ENCODE measurements around the gene ANKMY1. TPM values are rescaled to one million over a fixed set of nuclear protein-coding genes. Genes with fewer than 3 reads are reported as not detected.

Gene ANKMY1
- total and polyA plus RNA-seq, 2 of the 13 experiments (the other 11 are each of a cell fraction or from before 2014, with no cell fraction given): 11.7 to 18.8 TPM

- peak; percentile 72; the same call in 1 of the 2 replicates for TF ChIP-seq ZBTB33 (CRISPR knock-in tag; IDR thresholded peaks at IDR 0.05)
- TF ChIP-seq MED1 (CRISPR knock-in tag; IDR thresholded peaks at IDR 0.05): peak; percentile 17; the same call in 1 of the 2 replicates
- TF ChIP-seq HMG20A (CRISPR knock-in tag; IDR thresholded peaks at IDR 0.05; ENCODE audit: borderline replicate concordance): no peak
- TF ChIP-seq ETV5 (CRISPR knock-in tag; IDR thresholded peaks at IDR 0.05; ENCODE audit: borderline replicate concordance): peak; percentile 66; the same call in 1 of the 2 replicates
- 0 out of 2 replicates have a peak, but pooled peaks have one; percentile 23 for TF ChIP-seq MEIS2 (CRISPR knock-in tag; IDR thresholded peaks at IDR 0.05)
- 0 out of 2 replicates have a peak, but pooled peaks have one; percentile 14 for TF ChIP-seq ZNF710 (CRISPR knock-in tag; IDR thresholded peaks at IDR 0.05; ENCODE audit: borderline replicate concordance)
- TF ChIP-seq NR2C2 (CRISPR knock-in tag; IDR thresholded peaks at IDR 0.05; ENCODE audit: borderline replicate concordance): peak; percentile 74
- no peak for TF ChIP-seq ZNF331 (CRISPR knock-in tag; IDR thresholded peaks at IDR 0.05)
- TF ChIP-seq NR2F1 (CRISPR knock-in tag; IDR thresholded peaks at IDR 0.05): peak; percentile 69 to 76; a peak in 3 of 4 replicates
- 0 out of 2 replicates have a peak, but pooled peaks have one; percentile 14 for TF ChIP-seq ZFY (CRISPR knock-in tag; IDR thresholded peaks at IDR 0.05)
- TF ChIP-seq SALL1 (CRISPR knock-in tag; IDR thresholded peaks at IDR 0.05): peak; percentile 19; the same call in 1 of the 2 replicates
- no peak for TF ChIP-seq ZMYM2 (CRISPR knock-in tag; IDR thresholded peaks at IDR 0.05)
- TF ChIP-seq GABPB1 (CRISPR knock-in tag; IDR thresholded peaks at IDR 0.05): peak; percentile 42; the same call in 1 of the 2 replicates
- TF ChIP-seq HMGXB4 (CRISPR knock-in tag; IDR thresholded peaks at IDR 0.05; ENCODE audit: borderline replicate concordance in 1 of 2, low read depth in 1 of 2): no peak
- peak; percentile 45; the same call in 1 of the 2 replicates for TF ChIP-seq ZFX (CRISPR knock-in tag; IDR thresholded peaks at IDR 0.05; ENCODE audit: low read depth)
- TF ChIP-seq ESRRA (CRISPR knock-in tag; IDR thresholded peaks at IDR 0.05; ENCODE audit: low read depth): peak; percentile 99
- TF ChIP-seq PITX1 (CRISPR knock-in tag; IDR thresholded peaks at IDR 0.05): peak; percentile 48; the same call in 1 of the 2 replicates
- TF ChIP-seq ZBTB37 (CRISPR knock-in tag; IDR thresholded peaks at IDR 0.05): peak; percentile 76; the same call in 1 of the 2 replicates
Measured at GRCh38 chr2:240465765-240466578, 91.8 kb downstream of the ANKMY1 start (continued).

Data from HepG2 (cell line).